HG02588 (cell line): ENCODE results near the gene MRPL54.

Experiments used
- ATAC-seq: cut with Tn5 transposase; IDR thresholded peaks from one replicate; pipeline ENCODE4 v1.9.1; 2021; ENCODE audit warnings: mild to moderate bottlenecking, moderate library complexity; ENCODE audit not compliant: unreplicated experiment

Gene MRPL54

DNA sequence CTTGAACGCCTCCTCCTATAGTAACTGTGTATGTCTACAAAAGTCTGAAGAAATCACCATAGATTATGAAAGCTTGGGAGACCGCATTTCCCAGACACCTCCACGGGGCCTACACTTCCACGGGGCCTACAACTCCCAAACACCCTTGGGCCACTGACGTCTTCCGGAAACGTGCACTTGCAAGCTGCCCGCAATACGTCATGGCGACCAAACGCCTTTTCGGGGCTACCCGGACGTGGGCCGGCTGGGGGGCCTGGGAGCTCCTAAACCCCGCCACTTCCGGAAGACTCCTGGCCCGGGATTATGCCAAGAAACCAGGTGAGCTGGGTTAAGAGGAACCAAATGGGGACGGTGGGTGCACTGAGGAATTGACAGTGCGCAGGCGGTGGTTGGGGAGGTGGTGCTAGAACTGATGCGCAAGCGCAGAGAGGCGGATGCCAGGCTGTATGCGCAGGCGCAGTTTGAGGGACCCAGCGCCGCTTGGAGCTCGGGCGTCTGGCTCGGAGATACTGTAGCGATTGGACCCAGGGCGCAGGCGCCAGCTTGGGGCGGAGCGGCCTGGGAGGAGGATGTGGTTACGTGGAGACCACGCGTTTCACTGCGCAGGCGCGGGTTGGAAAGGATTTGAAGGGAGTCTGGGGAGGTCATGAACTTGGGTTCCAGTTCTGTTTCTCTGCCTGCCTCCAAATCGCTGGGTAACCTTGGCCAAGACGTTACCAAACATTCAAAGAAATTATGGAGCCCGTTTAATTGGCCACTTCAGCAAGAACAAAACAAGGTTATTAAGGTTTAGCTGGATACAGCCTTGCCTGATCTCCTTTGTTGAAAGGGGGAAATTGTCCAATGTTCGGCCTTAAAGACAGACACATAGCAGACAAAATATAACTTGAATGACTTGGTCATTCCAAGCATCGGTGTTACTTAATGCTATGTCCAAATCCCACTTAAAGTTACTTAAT lies at the start of gene MRPL54:
Gene MRPL54, plus strand, starts transcription at position 182 of the 959 bp plus-strand sequence. Its CDS starts 19 bp downstream, at position 201.
- ATAC-seq, result peak; percentile 72

DNA sequence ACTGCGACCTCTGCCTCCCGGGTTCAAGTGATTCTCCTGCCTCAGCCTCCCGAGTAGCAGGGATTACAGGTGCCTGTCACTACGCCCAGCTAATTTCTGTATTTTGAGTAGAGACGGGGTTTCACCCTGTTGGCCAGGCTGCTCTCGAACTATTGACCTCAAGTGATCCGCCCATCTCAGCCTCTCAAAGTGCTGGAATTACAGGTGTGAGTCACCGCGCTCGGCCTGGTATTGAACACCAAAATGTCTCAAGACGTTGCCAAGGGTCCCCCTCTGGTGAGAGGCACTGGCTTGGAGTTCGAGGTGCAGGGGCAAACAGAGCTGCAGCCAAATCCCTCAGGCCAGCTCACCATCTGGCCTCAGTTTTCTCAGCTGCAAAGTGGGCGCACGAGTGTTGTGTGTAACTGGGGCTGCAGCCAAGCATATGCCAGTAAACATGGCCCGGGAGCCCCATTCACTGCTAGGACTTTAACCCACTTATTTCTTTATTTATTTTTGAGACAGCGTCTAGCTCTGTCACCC lies 46.3 kb upstream of the MRPL54 start:
- ATAC-seq, result no peak

- ATAC-seq, result no peak
Measured at GRCh38 chr19:3719868-3720267, 42.6 kb upstream of the MRPL54 start.

DNA sequence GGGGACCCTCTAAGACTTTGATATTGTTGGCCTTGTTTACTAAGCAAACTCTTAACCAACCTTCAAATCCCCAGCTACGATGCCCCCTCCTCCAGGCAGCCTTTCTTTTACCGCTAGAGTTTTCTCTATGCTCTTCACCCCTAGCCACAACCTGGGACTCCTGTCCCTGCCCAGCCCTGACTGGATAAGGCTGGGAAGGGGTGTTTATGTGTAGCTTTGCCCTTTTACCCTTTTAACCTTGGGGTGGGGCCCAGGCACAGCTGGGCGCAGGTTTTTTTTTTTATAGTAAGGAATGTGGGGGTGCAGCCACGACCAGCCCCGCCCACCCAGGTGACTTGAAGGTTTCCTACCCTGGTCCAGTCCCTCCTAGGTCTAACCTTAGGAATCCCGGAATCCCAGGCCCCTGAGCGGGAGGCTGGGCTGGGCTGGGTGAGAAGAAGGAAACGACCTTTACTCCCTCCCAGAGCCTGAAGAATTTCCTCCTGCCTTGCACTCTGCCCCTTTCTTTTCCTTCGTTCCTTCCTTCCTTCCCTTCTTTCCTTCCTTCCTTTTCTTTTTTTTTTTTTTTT lies 42.0 kb upstream of the MRPL54 start:
- ATAC-seq, result no peak

DNA sequence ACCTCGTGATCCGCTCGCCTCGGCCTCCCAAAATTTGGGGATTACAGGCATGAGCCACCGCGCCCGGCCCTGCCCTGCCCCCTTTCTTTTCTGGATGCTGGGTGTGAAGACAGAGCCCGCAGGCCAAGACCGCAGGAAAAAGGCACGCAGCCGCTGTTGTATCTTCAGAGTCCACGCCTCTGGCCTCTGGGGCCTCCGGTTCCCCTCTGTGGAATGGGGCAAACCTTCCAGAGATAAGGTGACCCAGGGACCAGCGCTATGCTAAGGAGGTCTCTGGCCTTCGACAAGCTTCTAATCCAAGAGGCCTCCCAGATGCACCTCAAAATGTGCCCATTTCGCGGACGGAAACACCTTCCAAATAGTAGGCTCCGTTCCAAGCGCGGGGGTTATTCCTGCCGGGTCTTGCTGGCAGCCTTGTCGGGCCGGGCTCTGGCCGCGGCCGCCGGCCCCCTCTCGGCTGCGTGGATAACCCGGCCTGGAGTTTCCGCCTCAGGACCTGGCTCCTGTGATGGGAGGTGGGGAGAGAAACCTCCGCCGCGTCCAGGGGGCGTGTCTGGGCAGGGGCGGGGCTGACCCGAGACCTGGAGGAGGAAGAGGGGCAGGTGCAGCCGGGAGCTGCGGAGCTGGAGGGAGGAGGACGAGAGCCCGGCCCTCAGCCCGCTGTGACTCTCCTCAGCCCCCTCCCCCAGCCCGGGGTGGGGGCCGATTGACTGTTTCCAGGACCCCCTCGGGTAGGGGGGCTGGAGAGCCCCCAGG lies 41.2 kb upstream of the MRPL54 start:
- no peak for ATAC-seq

DNA sequence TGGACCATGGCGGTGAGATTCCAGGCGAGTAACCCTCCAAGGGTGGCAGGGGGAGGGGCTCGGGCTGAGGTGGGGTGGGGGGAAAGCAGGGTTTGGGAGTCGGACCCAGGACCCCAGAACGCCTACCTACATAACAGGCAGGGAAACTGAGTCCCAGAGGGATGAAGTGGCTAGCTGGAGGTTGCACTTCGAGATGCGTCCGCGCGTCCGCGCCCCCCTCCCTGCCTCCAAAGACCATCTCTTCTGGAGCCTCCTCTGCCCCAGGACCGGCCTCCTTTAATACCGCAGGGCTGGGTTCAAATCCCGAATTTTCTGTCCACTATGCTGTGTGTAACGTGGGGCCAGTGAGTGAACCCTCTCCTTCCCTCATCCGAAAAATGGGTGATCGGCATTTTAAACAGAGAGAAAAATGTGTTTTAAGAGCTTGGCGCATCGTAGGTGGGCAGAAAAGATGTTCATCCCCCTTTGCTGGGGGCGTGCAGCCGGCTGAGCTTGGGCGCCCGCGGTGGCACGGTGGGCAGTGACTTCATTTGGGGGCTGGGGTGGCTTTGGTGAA lies 40.5 kb upstream of the MRPL54 start:
- ATAC-seq, result no peak

DNA sequence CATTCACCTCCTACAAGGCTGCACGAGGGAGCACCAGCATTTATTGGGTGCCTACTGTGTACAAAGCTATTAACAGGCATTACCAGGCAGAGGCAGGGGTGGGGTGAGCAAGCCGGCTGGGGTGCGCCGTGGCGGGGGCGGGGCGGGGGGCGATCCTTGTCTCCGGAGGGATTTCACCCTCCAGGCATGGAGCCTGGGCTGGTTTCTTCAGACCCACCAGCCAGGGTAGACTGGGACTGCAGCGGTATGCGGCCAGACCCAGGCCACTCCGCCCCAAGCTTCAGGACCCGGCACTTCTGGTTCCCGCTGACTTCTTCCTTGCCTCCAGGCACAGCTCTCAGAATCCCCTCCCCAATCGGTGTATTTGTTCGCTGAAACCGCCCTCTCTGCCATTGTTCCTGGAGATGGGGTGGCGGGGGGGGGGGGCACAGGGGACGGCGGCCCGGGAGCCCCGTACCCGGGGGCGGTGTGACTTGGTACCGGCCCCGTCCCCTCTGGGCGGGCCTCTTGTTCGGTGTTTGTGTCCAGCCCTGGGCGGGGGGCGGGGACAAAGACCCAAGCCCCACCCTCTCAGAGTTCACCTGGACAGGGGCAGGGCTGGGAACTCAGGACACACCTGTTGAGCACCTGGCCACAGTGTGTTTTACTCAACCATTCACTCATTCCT lies 39.9 kb upstream of the MRPL54 start:
- ATAC-seq, result no peak

- ATAC-seq, result no peak
Measured at GRCh38 chr19:3723110-3723488, 39.4 kb upstream of the MRPL54 start.

- ATAC-seq, result no peak
Measured at GRCh38 chr19:3723883-3724282, 38.6 kb upstream of the MRPL54 start.

GRCh38 chr19:3725121-3725520 lies 37.4 kb upstream of the MRPL54 start:
- ATAC-seq, result no peak

GRCh38 chr19:3725640-3726310 lies 36.7 kb upstream of the MRPL54 start:
- ATAC-seq, result no peak

DNA sequence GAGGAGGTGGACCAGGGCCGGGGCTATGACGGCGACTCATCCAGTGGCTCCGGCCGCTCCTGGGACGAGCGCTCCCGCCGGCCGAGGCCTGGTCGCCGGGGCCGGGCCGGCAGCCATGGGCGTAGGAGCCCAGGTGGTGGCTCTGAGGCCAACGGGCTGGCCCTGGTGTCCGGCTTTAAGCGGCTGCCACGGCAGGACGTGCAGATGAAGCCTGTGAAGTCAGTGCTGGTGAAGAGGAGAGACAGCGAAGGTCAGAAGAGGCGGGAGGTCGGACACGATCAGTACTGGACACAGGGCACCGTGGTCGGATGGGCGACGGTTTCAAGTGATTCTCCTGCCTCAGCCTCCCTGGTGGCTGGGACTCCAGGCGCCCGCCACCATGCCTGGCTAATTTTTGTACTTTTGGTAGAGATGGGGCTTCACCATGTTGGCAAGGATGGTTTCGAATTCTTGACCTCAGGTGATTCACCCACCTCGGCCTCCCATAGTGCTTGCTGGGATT lies 32.0 kb upstream of the MRPL54 start:
- ATAC-seq, result no peak

GRCh38 chr19:3732108-3732507 lies 30.4 kb upstream of the MRPL54 start:
- no peak for ATAC-seq

GRCh38 chr19:3733549-3734309 lies 28.8 kb upstream of the MRPL54 start:
- ATAC-seq, result no peak

DNA sequence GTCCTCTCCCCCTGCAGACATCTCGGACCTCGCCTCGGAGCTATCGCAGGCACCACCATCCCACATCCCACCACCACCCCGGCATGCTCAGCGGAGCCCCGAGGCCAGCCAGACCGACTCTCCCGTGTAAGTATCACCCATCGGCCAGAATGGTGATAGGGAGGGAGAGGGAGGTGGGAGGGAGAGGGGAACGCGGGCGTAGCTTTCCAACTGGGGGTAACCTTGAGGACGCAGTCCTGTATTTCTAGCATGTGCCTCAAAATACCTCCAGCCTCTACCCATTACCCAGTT lies 28.2 kb upstream of the MRPL54 start:
- no peak for ATAC-seq

GRCh38 chr19:3736106-3736724 lies 26.3 kb upstream of the MRPL54 start:
- no peak for ATAC-seq

GRCh38 chr19:3737487-3738205 lies 24.8 kb upstream of the MRPL54 start:
- no peak for ATAC-seq
